ENCODE measurements around the gene BRAT1.

The BRAT1 gene

DNA sequence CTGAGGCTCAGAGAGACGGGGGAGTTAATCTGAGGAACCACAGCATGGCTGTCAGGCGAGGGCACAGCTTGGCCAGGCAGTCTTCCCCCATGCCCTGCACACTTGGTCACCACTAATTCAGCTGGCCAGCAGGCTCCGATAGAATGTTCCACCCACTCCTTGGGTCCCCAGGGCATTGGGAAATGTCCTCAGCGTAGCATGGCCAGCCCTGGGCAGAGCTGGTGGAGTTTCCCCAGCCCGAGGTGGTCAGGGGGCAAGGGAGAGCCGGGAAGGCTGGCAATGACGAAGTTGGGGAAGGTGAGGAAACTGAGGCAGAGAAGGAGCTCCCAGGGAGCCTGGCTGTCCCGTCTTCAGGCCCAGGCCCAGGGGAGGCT, 67.1 kb downstream of the BRAT1 start:
- H3K4me3 Mint-ChIP-seq = no peak overlapping the region
- H3K9me3 Mint-ChIP-seq = no peaks in the 10 kb centered on the region
- H3K36me3 Mint-ChIP-seq (ENCODE audit: low read depth) = no peaks in the 10 kb centered on the region
- H3K27me3 Mint-ChIP-seq (ENCODE audit: low read depth) = no peaks in the 10 kb centered on the region
- H3K4me1 Mint-ChIP-seq (ENCODE audit: low read depth) = no peaks in the 10 kb centered on the region
- H3K27ac Mint-ChIP-seq = no peak overlapping the region

Measured in T-helper 1 cell treated with Interleukin-12 subunit alpha and Interleukin-12 subunit beta and Interleukin-4 antibody, amounts not matched to agents 30 μg/mL and 1 μg/mL, for 36 hours (primary cell).